ENCODE data around the gene NFS1. TPM values are rescaled to one million over a fixed set of nuclear protein-coding genes. Genes with fewer than 3 reads are reported as not detected.

NFS1 gene
- total RNA-seq, 4 donors from 2014 or later, result 25.3 to 63.3 (median 32.7) TPM

GRCh38 chr20:35653430-35653734, 45.8 kb downstream of the NFS1 start:
- 100% methylated on average over 3 of the region's 3 CpGs for WGBS
- TF ChIP-seq EP300 (IDR thresholded peaks at IDR 0.05), result no peak
- TF ChIP-seq POLR2A (IDR thresholded peaks at IDR 0.05; ENCODE audit: low read depth), result no peak
- TF ChIP-seq POLR2AphosphoS5 (IDR thresholded peaks at IDR 0.05), result no peak
- TF ChIP-seq CTCF (IDR thresholded peaks at IDR 0.05), result no peak
- Histone ChIP-seq H3K27ac (replicated peaks in 1 of 4) (no peak overlapping the region), H3K9me3 (no peaks in the 10 kb centered on the region), H3K36me3 (peaks cover 4 to 31% (median 29%) of the 10 kb centered on the region in 4 donors), H3K4me3 (no peak overlapping the region), H3K4me1 (peaks cover 32 to 73% (median 70%) of the 10 kb centered on the region in 4 donors), H3K27me3 (no peaks in the 10 kb centered on the region)
- intact Hi-C loops (cut with DNase I), result no loop called here
- no peak for DNase-seq (ENCODE audit: extremely low spot score)

GRCh38 chr20:35652641-35653429, 46.3 kb downstream of the NFS1 start:
- TF ChIP-seq EP300 (IDR thresholded peaks at IDR 0.05) (no peak), POLR2AphosphoS5 (IDR thresholded peaks at IDR 0.05) (no peak), POLR2A (IDR thresholded peaks at IDR 0.05; ENCODE audit: low read depth) (no peak), CTCF (IDR thresholded peaks at IDR 0.05) (no peak)
- H3K9me3 ChIP-seq, result no peaks in the 10 kb centered on the region
- peaks cover 26 to 70% (median 70%) of the 10 kb centered on the region in 4 donors for H3K4me1 ChIP-seq
- H3K27ac ChIP-seq (replicated peaks in 1 of 4), result no peak overlapping the region
- no peak overlapping the region for H3K4me3 ChIP-seq
- no peaks in the 10 kb centered on the region for H3K27me3 ChIP-seq
- DNase-seq (ENCODE audit: extremely low spot score), result peak; percentile 60
- 95% methylated on average over 10 of the region's 13 CpGs for WGBS
- H3K36me3 ChIP-seq, result peaks cover 4 to 31% (median 29%) of the 10 kb centered on the region in 4 donors
- intact Hi-C loops (cut with DNase I), result no loop called here

- Histone ChIP-seq H3K27me3 (no peaks in the 10 kb centered on the region), H3K36me3 (peaks cover 4 to 31% (median 29%) of the 10 kb centered on the region in 4 donors), H3K27ac (replicated peaks in 1 of 4) (no peak overlapping the region), H3K4me1 (peaks cover 20 to 63% (median 61%) of the 10 kb centered on the region in 4 donors), H3K4me3 (no peak overlapping the region), H3K9me3 (no peaks in the 10 kb centered on the region)
- no peak for TF ChIP-seq POLR2AphosphoS5 (IDR thresholded peaks at IDR 0.05)
- no peak for TF ChIP-seq POLR2A (IDR thresholded peaks at IDR 0.05; ENCODE audit: low read depth)
- TF ChIP-seq EP300 (IDR thresholded peaks at IDR 0.05), result no peak
- TF ChIP-seq CTCF (IDR thresholded peaks at IDR 0.05), result no peak
- DNase-seq (ENCODE audit: extremely low spot score), result no peak
- intact Hi-C loops (cut with DNase I), result no loop called here
These were observed 47.2 kb downstream of the NFS1 start for GRCh38 chr20:35651958-35652357.

- H3K27ac ChIP-seq (replicated peaks in 1 of 4), result peak overlapping the region in 3 of 4 donors; percentile 1 to 28 (median 14)
- H3K9me3 ChIP-seq, result no peaks in the 10 kb centered on the region
- peaks cover 4 to 31% (median 29%) of the 10 kb centered on the region in 4 donors for H3K36me3 ChIP-seq
- WGBS, result 63% methylated on average over 3 of the region's 3 CpGs
- intact Hi-C loops (cut with DNase I), result no loop called here
- no peaks in the 10 kb centered on the region for H3K27me3 ChIP-seq
- TF ChIP-seq POLR2A (IDR thresholded peaks at IDR 0.05; ENCODE audit: low read depth) (no peak), POLR2AphosphoS5 (IDR thresholded peaks at IDR 0.05) (no peak), EP300 (IDR thresholded peaks at IDR 0.05) (no peak), CTCF (IDR thresholded peaks at IDR 0.05) (no peak)
- peaks cover 13 to 57% (median 49%) of the 10 kb centered on the region in 4 donors for H3K4me1 ChIP-seq
- no peak for DNase-seq (ENCODE audit: extremely low spot score)
- H3K4me3 ChIP-seq, result no peak overlapping the region
These were observed 48.5 kb downstream of the NFS1 start for GRCh38 chr20:35650632-35651031.

Data from esophagus muscularis mucosa (tissue), 4 donors.